ENCODE data around the gene PTPRK.

GRCh38 chr6:128443553-128443952 lies 76.8 kb downstream of the PTPRK start:
- TF ChIP-seq CTCF (IDR thresholded peaks at IDR 0.05; ENCODE audit: low read depth, low read length) (no peak), EZH2phosphoT487 (IDR thresholded peaks at IDR 0.05; ENCODE audit: low read depth) (no peak)

Data from OCI-LY3 (cell line).